GM23338 (cell line): ENCODE data around the gene ADORA2A. TPM values are rescaled to one million over a fixed set of nuclear protein-coding genes. Genes with fewer than 3 reads are reported as not detected.

Experiments used
- ATAC-seq: fragments of 200-7000 bp; cut with Tn5 transposase; 3 replicates; pipeline ENCODE4 v1.9.1; 2020
- DNase-seq: peaks from one replicate; pipeline ENCODE4 v3.0.0-alpha.2; 2015; ENCODE audit warnings: low spot score
- H2AFZ ChIP-seq: fragments of 200-600 bp; sonication (generic); 2 replicates; pipeline ENCODE4 v1.8.0; 2016; ENCODE audit warnings: antibody characterized with exemption, mild to moderate bottlenecking, moderate library complexity
- H3F3A ChIP-seq: fragments of 200-600 bp; sonication (generic); replicated peaks from 2 replicates; pipeline ENCODE4 v1.8.0; 2017; ENCODE audit warnings: antibody characterized with exemption, mixed run types, low read depth
- H3K27ac ChIP-seq: fragments of 200-600 bp; sonication (generic); 2 replicates; pipeline ENCODE4 v1.6.1; 2016; ENCODE audit warnings: low read depth
- H3K27me3 ChIP-seq: fragments of 200-600 bp; sonication (generic); 2 replicates; pipeline ENCODE4 v1.8.0; 2016; ENCODE audit warnings: mild to moderate bottlenecking, mixed run types, moderate library complexity; ENCODE audit not compliant: insufficient read depth
- H3K36me3 ChIP-seq: fragments of 200-600 bp; sonication (generic); 2 replicates; pipeline ENCODE4 v1.8.0; 2016; ENCODE audit warnings: mild to moderate bottlenecking; ENCODE audit not compliant: insufficient read depth
- H3K4me1 ChIP-seq: fragments of 200-600 bp; sonication (generic); 2 replicates; pipeline ENCODE4 v1.8.0; 2016; ENCODE audit warnings: mild to moderate bottlenecking, moderate library complexity; ENCODE audit not compliant: insufficient read depth
- H3K4me2 ChIP-seq: fragments of 200-600 bp; sonication (generic); 2 replicates; pipeline ENCODE4 v1.7.1; 2017; ENCODE audit warnings: mixed run types
- H3K4me3 ChIP-seq: fragments of 200-600 bp; sonication (generic); 2 replicates; pipeline ENCODE4 v1.6.1; 2016; ENCODE audit warnings: mixed run types
- H3K79me2 ChIP-seq: fragments of 200-600 bp; sonication (generic); replicated peaks from 2 replicates; pipeline ENCODE4 v1.8.0; 2017; ENCODE audit warnings: mild to moderate bottlenecking; ENCODE audit not compliant: insufficient read depth
- H3K9me2 ChIP-seq: fragments of 200-600 bp; sonication (generic); 2 replicates; pipeline ENCODE4 v1.8.0; 2017; ENCODE audit not compliant: insufficient read depth
- H4K20me1 ChIP-seq: fragments of 200-600 bp; sonication (generic); replicated peaks from 2 replicates; pipeline ENCODE4 v1.8.0; 2017; ENCODE audit warnings: mild to moderate bottlenecking; ENCODE audit not compliant: insufficient read depth
- H3K27ac Mint-ChIP-seq: 2 replicates; pipeline ENCODE4 v1.8.0; 2020; ENCODE audit warnings: inconsistent platforms, mild to moderate bottlenecking, moderate library complexity, mixed read lengths
- H3K27me3 Mint-ChIP-seq: 3 replicates; pipeline ENCODE4 v1.8.0; 2022; ENCODE audit warnings: low read depth, mild to moderate bottlenecking, moderate library complexity, mixed read lengths, inconsistent platforms; ENCODE audit not compliant: insufficient read depth, poor library complexity
- H3K36me3 Mint-ChIP-seq: 3 replicates; pipeline ENCODE4 v1.8.0; 2021; ENCODE audit warnings: low read depth, mild to moderate bottlenecking, inconsistent platforms, moderate library complexity, mixed read lengths
- H3K4me1 Mint-ChIP-seq: 3 replicates; pipeline ENCODE4 v1.8.0; 2020; ENCODE audit warnings: mild to moderate bottlenecking, inconsistent platforms, mixed read lengths
- H3K4me3 Mint-ChIP-seq: 3 replicates; pipeline ENCODE4 v1.8.0; 2021; ENCODE audit warnings: moderate library complexity, mild to moderate bottlenecking, inconsistent platforms, mixed read lengths
- H3K9me3 Mint-ChIP-seq: 3 replicates; pipeline ENCODE4 v1.8.0; 2020; ENCODE audit warnings: moderate library complexity, mild to moderate bottlenecking, inconsistent platforms, mixed read lengths
- CREB1 ChIP-seq: fragments of 250-450 bp; sonication (Bioruptor Pico); IDR thresholded peaks from 2 replicates; pipeline ENCODE4 v1.5.0; 2020; ENCODE audit warnings: low read depth, mild to moderate bottlenecking, moderate library complexity
- EZH2 ChIP-seq: fragments of 200-600 bp; sonication (generic); IDR thresholded peaks from one replicate; pipeline ENCODE4 v1.8.0; 2017; ENCODE audit warnings: antibody characterized with exemption, mild to moderate bottlenecking, low read depth; ENCODE audit not compliant: unreplicated experiment
- JUNB ChIP-seq: IDR thresholded peaks from one replicate; pipeline ENCODE4 v1.6.1; 2016; ENCODE audit warnings: antibody characterized with exemption; ENCODE audit not compliant: unreplicated experiment
- NANOG ChIP-seq: IDR thresholded peaks from 2 replicates; pipeline ENCODE4 v1.6.1; 2016; ENCODE audit warnings: antibody characterized with exemption, borderline replicate concordance
- POLR2AphosphoS5 ChIP-seq: IDR thresholded peaks from 2 replicates; pipeline ENCODE4 v1.6.1; 2016; ENCODE audit warnings: antibody characterized with exemption, low read depth
- STAT1 ChIP-seq: IDR thresholded peaks from one replicate; pipeline ENCODE4 v1.6.1; 2016; ENCODE audit warnings: antibody characterized with exemption; ENCODE audit not compliant: unreplicated experiment
- ZNF114 ChIP-seq: fragments of 250-450 bp; sonication (Bioruptor Pico); IDR thresholded peaks from 2 replicates; pipeline ENCODE4 v1.5.0; 2020; ENCODE audit warnings: mild to moderate bottlenecking, moderate library complexity
- ZNF331 ChIP-seq: fragments of 250-450 bp; sonication (Bioruptor Pico); IDR thresholded peaks from 2 replicates; pipeline ENCODE4 v1.5.0; 2020; ENCODE audit warnings: low read depth, mild to moderate bottlenecking, moderate library complexity
- polyA plus RNA-seq: library from polyadenylated mRNA; unstranded; fragments of >200 nt; fragmentation: Nextera tagmentation; extraction: Ambion mirVana; gene quantifications from 2 replicates; pipeline ENCODE4 v1.2.1, GENCODE V29; 2016
- total RNA-seq: library from RNA; depleted of rRNA; stranded (reverse); fragments of >200 nt; shearing (Covaris generic); gene quantifications from 2 replicates; pipeline ENCODE4 v1.2.3, GENCODE V29; 2014
- TF ChIP-seq, protein P1 (sequence below), 2 experiments: fragments of 200-600 bp in 1 of 2; sonication (generic) in 1 of 2; conservative IDR thresholded peaks; 2 replicates each; pipeline versions ENCODE4 v1.5.1 to v1.6.1; 2016 to 2017; ENCODE audit warnings: antibody characterized with exemption in 2 of 2, low read depth in 2 of 2, mild to moderate bottlenecking in 2 of 2, moderate library complexity in 1 of 2
- TF ChIP-seq, protein P2 (sequence below): fragments of 250-450 bp; sonication (Bioruptor Pico); IDR thresholded peaks from 2 replicates; pipeline ENCODE4 v1.5.0; 2020; ENCODE audit warnings: mild to moderate bottlenecking, moderate library complexity
- TF ChIP-seq, protein P3 (sequence below): IDR thresholded peaks from 2 replicates; pipeline ENCODE4 v1.6.1; 2016; ENCODE audit warnings: antibody characterized with exemption

ADORA2A gene
- total and polyA plus RNA-seq, 2 experiments from 2014 or later: 4.1 to 13.5 TPM

GRCh38 chr22:24426851-24427499 lies 424 bp upstream of the ADORA2A start (continued):
- TF ChIP-seq, protein P1, sequence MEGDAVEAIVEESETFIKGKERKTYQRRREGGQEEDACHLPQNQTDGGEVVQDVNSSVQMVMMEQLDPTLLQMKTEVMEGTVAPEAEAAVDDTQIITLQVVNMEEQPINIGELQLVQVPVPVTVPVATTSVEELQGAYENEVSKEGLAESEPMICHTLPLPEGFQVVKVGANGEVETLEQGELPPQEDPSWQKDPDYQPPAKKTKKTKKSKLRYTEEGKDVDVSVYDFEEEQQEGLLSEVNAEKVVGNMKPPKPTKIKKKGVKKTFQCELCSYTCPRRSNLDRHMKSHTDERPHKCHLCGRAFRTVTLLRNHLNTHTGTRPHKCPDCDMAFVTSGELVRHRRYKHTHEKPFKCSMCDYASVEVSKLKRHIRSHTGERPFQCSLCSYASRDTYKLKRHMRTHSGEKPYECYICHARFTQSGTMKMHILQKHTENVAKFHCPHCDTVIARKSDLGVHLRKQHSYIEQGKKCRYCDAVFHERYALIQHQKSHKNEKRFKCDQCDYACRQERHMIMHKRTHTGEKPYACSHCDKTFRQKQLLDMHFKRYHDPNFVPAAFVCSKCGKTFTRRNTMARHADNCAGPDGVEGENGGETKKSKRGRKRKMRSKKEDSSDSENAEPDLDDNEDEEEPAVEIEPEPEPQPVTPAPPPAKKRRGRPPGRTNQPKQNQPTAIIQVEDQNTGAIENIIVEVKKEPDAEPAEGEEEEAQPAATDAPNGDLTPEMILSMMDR (conservative IDR thresholded peaks at IDR 0.05; ENCODE audit: low read depth in 2 of 2): no peak
- no peak for TF ChIP-seq NANOG

- H4K20me1 ChIP-seq: no peaks in the 10 kb centered on the region; the same call in 1 of the 2 replicates
- no peaks in the 10 kb centered on the region for H3K9me2 ChIP-seq
- H3K4me3 ChIP-seq: no peak overlapping the region
- H3K79me2 ChIP-seq: no peaks in the 10 kb centered on the region
- H2AFZ ChIP-seq: no peak overlapping the region
- ATAC-seq: no peak
- H3K27ac ChIP-seq: peak overlapping the region; percentile 50; the same call in 1 of the 2 replicates
- H3K9me3 Mint-ChIP-seq: no peaks in the 10 kb centered on the region
- H3K27ac Mint-ChIP-seq: peak overlapping the region; percentile 29; the same call in 1 of the 2 replicates
- H3K27me3 Mint-ChIP-seq: peaks cover 29% of the 10 kb centered on the region
- peaks cover 20% of the 10 kb centered on the region for H3K4me1 Mint-ChIP-seq
- no peak overlapping the region for H3K4me3 Mint-ChIP-seq
- peaks cover 21% of the 10 kb centered on the region for H3K27me3 ChIP-seq
- no peak for DNase-seq
- no peaks in the 10 kb centered on the region for H3K36me3 ChIP-seq
- H3K4me2 ChIP-seq: peak overlapping the region; percentile 16; the same call in 1 of the 2 replicates
- no peaks in the 10 kb centered on the region for H3F3A ChIP-seq
- H3K36me3 Mint-ChIP-seq: no peaks in the 10 kb centered on the region; the same call in 2 of the 3 replicates
- H3K4me1 ChIP-seq: peaks cover 5% of the 10 kb centered on the region; the same call in 1 of the 2 replicates
- TF ChIP-seq POLR2AphosphoS5 (no peak), ZNF114 (no peak), JUNB (no peak), ZNF331 (CRISPR knock-in tag) (no peak), STAT1 (no peak), EZH2 (no peak), CREB1 (CRISPR knock-in tag) (no peak)
- TF ChIP-seq, protein P2, sequence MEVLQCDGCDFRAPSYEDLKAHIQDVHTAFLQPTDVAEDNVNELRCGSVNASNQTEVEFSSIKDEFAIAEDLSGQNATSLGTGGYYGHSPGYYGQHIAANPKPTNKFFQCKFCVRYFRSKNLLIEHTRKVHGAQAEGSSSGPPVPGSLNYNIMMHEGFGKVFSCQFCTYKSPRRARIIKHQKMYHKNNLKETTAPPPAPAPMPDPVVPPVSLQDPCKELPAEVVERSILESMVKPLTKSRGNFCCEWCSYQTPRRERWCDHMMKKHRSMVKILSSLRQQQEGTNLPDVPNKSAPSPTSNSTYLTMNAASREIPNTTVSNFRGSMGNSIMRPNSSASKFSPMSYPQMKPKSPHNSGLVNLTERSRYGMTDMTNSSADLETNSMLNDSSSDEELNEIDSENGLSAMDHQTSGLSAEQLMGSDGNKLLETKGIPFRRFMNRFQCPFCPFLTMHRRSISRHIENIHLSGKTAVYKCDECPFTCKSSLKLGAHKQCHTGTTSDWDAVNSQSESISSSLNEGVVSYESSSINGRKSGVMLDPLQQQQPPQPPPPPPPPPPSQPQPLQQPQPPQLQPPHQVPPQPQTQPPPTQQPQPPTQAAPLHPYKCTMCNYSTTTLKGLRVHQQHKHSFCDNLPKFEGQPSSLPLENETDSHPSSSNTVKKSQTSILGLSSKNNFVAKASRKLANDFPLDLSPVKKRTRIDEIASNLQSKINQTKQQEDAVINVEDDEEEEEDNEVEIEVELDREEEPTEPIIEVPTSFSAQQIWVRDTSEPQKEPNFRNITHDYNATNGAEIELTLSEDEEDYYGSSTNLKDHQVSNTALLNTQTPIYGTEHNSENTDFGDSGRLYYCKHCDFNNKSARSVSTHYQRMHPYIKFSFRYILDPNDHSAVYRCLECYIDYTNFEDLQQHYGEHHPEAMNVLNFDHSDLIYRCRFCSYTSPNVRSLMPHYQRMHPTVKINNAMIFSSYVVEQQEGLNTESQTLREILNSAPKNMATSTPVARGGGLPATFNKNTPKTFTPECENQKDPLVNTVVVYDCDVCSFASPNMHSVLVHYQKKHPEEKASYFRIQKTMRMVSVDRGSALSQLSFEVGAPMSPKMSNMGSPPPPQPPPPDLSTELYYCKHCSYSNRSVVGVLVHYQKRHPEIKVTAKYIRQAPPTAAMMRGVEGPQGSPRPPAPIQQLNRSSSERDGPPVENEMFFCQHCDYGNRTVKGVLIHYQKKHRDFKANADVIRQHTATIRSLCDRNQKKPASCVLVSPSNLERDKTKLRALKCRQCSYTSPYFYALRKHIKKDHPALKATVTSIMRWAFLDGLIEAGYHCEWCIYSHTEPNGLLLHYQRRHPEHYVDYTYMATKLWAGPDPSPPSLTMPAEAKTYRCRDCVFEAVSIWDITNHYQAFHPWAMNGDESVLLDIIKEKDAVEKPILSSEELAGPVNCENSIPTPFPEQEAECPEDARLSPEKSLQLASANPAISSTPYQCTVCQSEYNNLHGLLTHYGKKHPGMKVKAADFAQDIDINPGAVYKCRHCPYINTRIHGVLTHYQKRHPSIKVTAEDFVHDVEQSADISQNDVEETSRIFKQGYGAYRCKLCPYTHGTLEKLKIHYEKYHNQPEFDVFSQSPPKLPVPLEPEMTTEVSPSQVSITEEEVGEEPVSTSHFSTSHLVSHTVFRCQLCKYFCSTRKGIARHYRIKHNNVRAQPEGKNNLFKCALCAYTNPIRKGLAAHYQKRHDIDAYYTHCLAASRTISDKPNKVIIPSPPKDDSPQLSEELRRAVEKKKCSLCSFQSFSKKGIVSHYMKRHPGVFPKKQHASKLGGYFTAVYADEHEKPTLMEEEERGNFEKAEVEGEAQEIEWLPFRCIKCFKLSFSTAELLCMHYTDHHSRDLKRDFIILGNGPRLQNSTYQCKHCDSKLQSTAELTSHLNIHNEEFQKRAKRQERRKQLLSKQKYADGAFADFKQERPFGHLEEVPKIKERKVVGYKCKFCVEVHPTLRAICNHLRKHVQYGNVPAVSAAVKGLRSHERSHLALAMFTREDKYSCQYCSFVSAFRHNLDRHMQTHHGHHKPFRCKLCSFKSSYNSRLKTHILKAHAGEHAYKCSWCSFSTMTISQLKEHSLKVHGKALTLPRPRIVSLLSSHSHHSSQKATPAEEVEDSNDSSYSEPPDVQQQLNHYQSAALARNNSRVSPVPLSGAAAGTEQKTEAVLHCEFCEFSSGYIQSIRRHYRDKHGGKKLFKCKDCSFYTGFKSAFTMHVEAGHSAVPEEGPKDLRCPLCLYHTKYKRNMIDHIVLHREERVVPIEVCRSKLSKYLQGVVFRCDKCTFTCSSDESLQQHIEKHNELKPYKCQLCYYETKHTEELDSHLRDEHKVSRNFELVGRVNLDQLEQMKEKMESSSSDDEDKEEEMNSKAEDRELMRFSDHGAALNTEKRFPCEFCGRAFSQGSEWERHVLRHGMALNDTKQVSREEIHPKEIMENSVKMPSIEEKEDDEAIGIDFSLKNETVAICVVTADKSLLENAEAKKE (CRISPR knock-in tag): no peak
- TF ChIP-seq, protein P1 (conservative IDR thresholded peaks at IDR 0.05; ENCODE audit: low read depth in 2 of 2): no peak
- TF ChIP-seq, protein P3, sequence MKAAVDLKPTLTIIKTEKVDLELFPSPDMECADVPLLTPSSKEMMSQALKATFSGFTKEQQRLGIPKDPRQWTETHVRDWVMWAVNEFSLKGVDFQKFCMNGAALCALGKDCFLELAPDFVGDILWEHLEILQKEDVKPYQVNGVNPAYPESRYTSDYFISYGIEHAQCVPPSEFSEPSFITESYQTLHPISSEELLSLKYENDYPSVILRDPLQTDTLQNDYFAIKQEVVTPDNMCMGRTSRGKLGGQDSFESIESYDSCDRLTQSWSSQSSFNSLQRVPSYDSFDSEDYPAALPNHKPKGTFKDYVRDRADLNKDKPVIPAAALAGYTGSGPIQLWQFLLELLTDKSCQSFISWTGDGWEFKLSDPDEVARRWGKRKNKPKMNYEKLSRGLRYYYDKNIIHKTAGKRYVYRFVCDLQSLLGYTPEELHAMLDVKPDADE: no peak
These were observed 1.5 kb downstream of the ADORA2A start for GRCh38 chr22:24428751-24429410.
